GM18861 (cell line): ENCODE measurements around the gene ACOT11.

Source experiments
- ATAC-seq: cut with Tn5 transposase; IDR thresholded peaks from one replicate; pipeline ENCODE4 v1.9.1; 2021; ENCODE audit not compliant: unreplicated experiment

Gene ACOT11

DNA sequence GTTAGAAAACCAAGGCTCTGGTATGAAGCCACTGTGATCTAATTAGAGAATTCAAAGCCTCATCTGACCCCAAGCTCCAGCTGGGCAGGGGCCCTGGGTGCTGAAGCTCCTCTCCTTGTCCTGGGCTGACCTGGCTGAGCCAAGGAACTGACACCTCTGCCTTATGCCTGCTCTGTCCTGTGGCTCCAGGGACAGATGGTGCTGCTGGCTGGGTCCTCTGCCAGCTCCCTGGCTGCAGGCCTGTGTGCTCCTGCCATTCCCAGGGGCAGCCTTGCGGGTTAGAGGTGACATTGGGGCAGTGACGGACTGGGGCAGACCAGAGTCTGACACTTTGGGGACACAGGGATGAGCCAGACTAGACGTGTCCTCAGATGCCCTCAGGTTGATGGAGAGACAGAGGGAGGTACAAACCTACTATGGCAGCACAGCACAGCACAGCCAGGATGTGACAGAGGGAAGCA lies 11.8 kb downstream of the ACOT11 start:
- no peak for ATAC-seq

DNA sequence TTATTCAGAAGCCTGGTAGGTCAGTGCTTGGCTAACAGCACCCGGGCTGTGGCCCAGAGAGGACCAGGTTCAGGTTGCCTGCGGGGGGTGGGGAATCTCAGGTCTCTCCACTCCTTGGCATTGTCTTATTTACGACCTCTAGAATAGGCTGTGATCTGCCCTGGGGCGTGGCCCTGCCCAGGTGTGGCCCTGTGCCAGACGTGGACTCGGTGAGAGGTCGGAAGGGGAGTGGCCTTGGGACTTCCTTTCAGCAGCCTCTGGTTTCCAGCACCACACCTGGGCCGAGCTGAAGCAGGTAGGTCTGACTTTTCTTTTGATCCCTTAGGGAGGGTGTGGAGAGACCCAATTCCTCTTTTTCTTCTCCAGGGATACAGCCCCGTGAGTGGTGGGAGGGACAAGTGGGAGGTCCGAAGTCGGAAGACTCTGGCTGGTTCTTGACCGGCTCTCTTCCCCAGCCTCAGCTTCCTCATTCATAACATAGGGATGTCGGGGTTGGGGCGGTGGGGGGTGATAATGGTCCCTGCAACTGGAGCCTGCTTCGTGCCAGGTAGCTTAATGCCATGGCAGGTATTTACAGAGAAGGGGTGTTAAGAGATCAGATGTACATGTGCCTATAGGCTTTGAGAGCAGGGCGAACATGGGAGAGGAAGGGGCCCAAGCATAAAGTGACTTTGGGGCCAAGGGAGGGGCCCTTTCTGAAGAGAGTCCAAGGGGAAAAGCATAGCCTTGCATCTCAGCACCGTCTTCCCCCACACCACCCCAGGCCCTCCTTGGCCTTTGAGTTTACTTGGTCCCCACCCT lies 16.5 kb downstream of the ACOT11 start:
- ATAC-seq: no peak

DNA sequence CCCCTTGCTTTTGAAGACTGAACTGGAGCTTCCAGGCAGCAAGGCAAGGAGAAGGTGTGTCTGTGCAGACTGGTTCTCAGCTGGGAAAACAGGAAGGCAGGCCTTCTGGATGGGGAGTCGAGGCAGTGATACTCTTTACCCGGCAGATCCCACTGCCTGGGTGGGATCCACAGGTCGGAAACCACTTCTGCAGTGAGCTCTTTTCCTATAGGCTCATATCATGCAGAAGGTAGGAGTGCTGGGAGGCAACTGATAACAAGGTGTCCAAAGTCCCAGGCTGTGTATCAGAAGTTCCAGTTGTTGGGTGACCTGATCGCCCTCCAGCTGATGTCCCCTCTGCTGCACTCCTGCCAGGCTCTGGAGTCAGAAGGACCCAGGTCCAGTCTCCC lies 17.1 kb downstream of the ACOT11 start:
- ATAC-seq: no peak

DNA sequence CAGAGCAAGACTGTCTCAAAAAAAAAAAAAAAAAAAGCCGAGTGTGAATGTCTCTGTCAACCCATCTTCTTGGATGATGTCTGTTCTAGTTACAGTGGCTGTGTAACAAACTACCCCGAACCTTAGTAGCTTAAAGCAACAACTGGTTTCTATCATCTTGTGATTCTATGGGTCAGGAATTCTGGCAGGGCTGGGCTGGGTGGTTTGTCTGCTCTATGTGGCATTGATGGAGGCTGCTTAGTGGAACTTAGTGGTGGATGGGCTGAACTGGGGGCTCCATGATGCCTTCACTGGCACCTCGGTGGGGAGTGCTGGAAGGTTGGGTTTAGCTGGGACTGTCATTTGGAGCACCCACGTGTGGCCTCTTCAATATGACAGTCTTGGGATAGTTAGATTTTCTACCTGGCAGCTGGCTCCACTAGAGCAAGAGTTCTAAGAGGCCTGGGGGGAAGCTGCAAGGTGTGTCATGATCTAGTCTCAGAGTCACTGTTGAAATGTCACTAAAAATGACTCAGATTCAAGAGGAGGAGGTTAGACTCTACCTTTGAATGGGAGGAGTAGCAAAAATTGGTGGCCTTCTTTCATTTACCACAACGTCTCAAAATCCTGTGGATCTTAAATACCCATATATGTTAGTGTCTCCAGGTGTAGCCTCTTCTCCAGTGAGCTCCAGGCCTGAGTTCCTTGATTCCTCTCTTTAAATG lies 18.6 kb downstream of the ACOT11 start:
- no peak for ATAC-seq

DNA sequence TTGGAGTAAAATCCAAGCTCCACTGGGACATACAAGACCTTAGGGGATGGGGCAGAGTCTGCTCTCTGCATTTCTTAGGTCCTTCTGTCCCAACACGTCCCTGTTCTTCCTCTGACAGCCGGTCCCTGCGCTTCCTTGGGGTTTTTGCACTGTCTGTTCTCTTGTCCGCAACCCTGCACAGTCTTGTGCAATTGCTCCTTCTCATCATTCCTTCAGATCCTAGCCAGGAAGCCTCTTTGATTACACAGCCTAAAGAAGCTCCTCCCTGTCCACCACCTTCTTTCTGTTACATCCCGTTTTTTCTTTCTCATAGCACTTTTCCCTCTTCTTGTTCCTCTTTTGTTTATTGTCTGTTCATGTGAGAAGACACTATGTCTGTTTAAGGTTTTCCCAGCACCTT lies 19.9 kb downstream of the ACOT11 start:
- ATAC-seq: no peak

DNA sequence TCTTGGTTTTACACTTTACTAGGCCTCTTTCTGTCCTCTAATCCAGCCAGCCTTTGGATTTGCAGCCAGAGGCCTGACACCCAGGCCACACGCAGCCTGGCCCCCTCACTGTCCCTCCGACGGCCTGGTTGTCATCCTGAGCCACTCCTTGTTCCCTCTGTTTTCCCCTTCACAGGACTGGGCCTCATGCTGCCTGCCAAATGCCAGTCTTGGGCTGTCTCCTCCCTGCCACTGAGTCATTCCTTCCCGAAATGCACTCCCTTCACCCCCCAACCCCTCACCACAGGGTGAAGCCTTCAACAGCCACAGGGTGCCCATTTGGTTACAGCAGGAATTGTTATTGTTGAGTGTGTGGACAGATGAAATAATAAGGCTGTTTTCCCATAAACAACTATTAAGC lies 21.3 kb downstream of the ACOT11 start:
- no peak for ATAC-seq

DNA sequence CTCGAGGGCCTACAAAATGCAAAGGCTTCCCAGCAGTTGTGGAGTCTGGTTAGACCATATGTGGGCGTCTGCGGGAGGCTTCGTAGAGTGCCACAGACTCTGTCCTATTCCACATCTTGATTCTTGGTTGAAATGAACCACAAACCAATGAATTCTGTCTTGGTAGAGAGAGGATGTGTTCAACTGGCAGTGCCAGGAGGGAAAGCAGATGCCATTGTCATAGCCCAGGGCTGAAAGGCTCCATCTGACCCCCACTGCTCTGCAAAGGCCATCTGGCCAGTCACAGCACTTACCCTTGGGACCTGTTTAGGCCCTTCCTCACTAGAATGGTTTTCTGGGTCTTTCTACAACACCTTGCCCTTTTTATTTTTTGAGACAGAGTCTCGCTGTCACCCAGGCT lies 22.1 kb downstream of the ACOT11 start:
- ATAC-seq: no peak

DNA sequence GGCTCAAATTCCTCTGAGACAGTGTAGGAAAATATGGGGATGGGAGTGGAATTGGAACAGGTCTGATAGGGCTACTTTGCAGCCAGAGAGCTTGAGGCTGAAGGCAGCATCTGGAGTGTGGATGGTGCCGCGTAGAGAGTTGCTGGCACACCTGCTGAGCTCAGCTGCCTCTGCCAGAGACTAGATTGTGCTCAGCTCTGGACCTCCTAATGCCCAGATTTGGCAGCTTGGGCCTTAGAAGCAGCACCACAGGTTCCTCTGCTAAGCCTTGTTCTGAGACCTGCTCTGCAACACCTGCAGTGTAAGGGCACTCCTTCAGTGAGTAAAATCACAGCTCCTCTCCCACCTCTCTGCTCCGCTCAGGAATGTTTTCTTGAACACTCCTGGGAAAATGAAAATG lies 23.3 kb downstream of the ACOT11 start:
- ATAC-seq: no peak

DNA sequence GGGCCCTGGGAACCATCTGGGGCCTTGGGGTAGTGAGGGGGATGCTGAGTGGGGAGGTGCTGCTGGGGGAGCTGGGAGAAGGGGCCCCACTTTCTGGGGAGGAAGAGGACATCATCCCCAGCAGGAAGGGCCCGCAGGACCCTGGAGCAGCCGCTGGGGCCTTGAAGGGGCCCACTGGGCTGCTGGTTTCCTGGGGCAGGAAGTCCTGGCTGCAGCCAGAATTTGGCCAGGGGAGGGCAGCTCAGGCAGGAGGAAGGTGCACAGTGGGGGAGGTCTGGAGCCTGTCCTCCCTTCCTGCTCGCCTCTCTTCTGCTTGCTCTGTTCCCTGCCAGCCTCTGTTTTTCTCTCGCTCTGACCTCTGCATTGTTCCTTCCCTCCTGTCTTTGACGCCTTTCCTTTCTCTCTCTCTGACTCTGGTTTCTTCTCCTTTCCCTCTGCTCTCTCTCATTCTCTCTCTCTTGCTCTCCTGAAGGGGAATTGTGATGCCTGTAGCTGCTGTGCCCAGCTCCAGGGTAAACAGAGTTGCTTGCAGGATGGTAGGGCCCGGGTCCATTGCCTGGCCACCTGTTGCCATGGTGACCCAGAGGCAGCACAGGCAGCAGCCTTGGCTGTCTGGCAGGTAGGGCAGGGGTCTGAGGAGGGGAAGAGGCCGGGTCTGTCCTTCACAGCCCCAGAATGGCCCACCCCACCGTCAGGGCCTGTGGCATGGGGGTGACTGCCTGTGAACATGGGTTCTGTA lies 23.9 kb downstream of the ACOT11 start:
- ATAC-seq: no peak

DNA sequence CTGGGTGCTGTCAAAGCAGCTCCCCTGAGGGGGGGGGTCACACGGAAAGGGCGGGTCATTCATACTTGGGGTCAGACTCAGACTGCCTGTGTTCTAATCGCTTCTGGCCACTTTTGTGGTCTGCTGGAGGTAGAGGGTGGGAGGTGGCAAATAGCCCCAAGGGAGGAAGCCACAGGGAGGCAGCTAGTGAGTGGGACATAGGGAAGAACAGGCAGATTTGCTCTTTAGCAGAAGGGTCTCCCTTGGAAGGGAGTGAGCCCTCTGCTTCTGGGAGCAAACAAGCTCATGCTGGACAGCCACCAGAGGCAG lies 24.5 kb downstream of the ACOT11 start:
- no peak for ATAC-seq

DNA sequence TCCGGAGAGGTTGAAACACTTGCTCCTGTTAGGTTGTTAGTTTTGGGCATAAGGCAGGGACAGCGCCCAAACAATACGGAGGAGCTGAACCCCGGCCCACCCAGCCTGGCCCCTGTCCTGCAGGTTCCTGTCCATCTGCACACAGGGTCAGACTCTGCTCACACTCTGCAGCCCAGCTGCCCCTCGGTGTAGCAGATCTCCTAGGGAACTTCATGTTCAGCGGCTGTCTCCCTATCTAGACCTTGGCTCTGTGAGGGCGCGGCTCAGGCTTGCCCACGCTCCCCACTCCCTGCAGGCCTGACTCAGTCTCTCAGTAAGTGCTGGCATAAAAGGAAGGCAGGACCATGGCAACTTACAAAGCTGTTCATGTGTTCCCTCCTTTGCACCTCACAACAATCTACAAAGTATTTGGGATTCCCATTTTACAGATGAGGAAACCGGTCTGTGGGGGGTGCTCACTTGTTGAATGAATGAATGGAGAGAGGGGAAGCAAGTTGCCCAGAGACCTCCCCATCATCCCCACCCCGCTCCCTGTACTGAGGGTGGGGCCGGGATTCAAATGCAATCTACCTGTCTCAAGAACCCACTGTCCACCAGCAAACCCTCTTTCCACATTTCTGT lies 26.2 kb downstream of the ACOT11 start:
- ATAC-seq: no peak

DNA sequence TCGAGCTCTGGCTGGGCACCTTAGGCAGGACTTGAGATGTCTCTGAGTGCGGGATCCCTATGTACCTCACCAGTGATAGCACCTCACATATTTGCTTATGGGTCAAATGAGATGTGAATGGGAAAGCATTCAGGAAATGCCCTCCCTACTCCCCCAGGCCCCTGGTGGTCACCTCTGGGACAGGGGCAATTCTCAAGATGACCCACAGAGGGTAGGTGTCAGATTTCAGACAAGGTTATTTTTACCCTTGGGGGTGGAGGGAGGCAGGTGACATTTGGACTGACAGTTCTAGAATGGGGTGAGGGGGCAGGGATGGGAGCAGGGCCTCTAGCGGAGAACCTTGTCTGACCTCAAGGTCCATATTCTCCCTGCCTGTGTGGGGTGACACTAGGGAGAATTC lies 27.1 kb downstream of the ACOT11 start:
- ATAC-seq: no peak

DNA sequence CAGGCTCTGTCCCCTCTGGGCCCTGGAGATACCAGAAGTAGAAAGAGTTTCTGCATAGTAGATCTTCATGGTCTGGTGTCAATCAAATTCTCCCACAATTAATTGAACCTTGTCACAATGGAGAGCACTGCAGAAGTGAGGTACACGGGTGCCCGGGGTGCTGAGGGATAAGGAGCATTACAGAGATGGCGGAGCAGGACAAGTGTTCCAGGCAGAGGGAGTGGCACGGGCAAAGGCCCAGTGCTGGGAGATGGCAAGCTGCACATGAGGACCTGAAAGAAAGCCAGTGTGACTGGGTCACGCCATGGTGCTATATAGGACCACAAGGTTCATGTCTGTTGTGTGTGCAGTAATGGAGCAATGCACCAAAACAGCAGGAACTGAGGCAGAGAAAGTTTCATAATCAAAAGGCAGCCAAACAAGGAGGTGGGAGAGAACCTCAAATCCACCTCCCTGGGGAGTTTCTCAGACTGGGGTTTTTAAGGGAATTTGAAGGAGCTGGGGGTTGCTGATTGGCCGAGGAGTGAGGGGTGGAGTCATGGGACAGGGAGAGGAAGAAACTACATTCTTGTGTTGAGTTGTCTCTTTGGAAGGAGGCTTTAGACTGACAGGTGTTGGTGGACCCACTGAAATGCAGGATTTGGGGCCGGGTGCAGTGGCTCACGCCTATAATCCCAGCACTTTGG lies 27.7 kb downstream of the ACOT11 start:
- ATAC-seq: no peak

DNA sequence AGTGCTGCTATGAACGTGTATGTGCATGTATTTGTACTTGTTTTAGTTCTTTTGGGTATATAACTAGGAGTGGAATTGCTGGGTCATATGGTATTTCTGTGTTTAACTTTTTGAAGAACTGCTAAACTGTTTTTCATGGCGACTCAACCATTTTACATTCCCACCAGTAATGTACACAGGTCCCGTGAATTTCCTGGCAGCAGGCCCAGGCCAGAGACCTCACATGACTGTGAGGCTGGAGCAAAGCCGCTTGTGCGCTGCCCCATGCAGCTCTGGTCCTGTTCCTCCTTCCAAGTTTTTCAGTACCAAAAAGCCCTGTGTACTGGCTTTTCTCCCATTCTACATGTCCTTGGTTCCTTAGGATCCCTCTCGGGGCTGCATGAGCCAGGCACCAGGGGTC lies 29.6 kb downstream of the ACOT11 start:
- no peak for ATAC-seq

DNA sequence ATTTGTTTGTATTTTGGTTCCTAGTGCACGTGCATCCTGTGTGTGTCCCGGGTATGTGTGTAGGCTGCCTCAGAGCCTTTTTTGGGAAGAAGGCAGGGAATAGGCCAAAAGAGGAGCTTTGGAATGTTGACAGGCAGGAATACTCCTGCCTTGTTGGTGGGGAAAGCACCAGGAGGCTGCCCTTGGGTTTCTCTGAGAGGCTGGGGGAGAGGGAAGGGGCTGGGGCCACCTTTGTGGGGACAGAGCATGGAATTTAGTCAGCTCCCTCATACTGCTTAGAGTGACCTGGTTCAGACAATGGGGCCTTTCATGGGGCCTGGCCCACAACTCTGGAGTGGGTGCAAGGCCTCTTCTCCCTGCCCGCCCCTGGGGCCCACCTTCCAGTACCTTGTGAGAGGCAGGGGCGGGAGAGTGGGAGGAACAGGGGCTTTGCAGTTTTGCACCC lies 31.3 kb downstream of the ACOT11 start:
- ATAC-seq: no peak

DNA sequence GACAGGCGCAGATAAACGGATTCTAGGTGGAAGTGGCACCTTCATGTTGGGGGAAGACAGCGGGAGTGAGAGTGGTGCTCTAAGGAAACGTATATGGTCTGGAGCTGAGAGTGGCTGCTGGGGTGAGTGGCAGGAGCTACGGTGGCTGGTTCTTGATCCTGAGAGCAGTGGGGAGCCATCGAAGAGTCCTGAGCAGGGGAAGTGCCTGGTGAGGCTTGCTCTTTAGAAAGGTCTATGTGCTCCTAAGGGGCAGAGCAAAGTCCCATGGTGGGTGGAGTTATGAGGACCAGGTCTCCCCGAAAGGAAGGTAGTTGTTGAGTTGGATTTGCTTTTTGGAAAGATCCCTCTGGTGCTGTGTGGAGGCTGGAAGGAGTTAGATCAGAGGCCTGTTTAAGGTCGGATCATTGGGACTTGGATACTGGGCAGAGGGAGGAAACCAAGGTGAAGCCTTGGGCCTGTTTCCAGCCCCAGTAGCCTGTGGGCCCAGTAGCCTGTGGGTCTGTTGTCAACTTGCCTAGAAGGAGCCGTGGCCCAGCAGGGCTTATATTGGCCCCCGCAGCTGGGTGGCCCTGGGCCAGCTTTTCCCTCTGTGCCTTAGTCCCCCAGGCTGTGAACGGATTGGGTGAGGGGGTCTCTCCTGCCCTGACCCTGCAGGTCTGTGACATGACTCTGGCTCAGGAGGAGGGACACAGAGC lies 33.0 kb downstream of the ACOT11 start:
- ATAC-seq: no peak

DNA sequence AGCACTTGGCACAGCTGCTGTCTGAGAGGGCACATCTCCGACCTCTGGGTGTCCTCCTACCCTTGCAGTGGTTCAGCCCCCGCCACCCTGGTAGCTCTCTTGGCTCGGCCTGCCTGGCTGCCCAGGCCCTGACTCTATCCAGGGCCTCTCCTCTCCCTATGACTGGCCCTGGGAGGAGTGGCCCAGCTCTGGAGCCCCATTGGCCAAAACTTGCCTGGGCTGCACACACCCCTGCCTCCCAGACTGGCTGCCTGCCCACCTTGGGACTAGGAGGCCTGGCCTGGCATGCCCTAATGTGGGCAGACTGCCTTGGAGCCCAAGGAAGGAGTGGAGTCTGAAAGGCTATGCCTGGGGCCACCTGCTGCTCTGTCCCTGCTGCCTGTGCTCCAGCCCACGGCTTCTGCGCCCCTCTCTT lies 33.6 kb downstream of the ACOT11 start:
- no peak for ATAC-seq

DNA sequence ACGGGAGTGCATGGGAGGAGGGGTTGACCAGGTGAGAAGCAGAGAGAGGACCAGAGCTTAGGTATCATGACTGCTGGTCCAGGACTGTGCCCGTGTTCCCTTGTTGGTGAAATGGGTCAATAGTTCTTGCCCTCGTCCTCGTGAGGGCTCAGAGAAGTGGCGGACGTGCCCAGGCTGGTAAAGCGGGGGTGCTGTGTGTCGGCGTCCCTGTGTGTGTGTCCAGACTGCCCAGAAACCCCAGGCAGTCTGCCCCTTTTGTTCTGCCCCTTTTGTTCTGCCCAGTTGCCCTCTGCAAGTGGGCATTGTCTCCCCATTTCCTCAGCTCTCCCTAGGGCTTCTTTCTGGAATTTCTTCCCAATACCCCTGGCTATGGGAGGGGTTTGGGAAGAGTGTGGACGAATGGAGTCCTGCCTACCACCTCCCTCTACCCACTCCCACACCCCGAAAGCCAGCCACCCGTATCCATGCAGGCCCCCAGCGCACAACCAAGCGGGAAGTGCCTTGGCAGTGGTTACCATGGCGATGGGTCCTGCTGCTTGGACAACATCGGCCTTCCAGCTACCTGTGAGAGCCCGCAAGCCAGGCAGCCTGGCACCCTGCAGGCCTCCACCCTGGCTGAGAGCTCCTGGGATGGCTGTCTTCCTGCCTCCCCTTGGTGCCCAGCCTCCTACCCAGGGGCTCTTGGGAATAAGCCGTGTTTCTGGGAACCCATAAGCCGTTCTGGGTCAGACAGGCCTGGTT lies 34.7 kb downstream of the ACOT11 start:
- ATAC-seq: no peak

DNA sequence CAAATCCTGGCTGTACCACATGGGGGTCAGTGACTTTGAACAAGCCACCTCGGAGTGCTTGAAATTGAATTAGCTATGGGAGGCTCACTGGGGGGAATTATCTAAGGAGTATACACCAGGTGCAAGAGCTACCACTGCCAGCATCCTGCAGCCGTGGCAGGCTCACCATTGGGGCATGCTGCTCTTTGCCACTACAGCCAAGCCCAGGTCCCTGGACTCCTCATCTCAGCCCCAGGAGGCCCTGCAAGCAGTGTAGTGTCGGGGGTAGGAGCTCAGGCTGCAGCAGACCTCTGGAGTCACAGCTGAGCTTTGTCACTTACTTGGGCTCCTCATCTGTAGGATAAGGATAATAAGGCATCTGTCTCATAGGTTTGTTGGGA lies 35.3 kb downstream of the ACOT11 start:
- ATAC-seq: no peak

DNA sequence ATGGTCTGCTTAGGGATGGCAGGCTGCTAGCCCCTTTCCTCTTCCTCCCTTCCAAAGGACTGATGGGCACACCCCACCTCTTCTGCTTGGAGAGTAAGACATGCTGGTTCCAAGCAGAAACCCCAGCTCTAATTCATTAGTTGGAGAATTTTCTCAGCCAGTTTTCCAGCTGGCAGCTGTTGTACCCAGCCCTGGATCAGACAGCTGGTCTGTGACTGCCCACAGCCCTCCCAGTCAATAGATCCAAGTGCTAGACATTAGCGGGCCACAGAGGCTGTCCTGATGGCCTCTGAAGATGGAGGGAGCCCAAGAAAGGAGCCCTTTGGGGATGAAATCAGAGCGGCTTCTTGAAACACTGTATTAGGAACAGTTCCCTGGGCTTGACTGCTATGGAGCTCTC lies 35.8 kb downstream of the ACOT11 start:
- ATAC-seq: no peak
